Measurements from ENCODE around the gene GOLGA6L2.

DNA sequence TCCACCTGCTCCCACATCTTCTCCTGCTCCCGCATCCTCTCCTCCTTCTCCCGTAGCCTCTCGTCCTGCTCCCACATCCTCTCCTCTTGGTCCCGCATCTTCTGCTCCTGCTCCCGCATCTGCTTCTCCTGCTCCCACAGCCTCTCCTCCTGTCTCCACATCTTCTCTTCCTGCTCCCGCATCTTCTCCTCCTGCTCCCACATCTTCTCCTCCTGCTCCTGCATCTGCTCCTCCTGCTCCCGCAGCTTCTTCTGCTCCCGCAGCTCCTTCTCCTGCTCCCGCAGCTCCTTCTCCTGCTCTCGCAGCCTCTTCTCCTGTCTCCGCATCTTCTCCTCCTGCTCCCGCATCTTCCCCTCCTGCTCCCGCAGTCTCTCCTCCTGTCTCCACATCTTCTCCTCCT, 5.8 kb downstream of the GOLGA6L2 start:
- TF ChIP-seq, protein P1, sequence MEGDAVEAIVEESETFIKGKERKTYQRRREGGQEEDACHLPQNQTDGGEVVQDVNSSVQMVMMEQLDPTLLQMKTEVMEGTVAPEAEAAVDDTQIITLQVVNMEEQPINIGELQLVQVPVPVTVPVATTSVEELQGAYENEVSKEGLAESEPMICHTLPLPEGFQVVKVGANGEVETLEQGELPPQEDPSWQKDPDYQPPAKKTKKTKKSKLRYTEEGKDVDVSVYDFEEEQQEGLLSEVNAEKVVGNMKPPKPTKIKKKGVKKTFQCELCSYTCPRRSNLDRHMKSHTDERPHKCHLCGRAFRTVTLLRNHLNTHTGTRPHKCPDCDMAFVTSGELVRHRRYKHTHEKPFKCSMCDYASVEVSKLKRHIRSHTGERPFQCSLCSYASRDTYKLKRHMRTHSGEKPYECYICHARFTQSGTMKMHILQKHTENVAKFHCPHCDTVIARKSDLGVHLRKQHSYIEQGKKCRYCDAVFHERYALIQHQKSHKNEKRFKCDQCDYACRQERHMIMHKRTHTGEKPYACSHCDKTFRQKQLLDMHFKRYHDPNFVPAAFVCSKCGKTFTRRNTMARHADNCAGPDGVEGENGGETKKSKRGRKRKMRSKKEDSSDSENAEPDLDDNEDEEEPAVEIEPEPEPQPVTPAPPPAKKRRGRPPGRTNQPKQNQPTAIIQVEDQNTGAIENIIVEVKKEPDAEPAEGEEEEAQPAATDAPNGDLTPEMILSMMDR (IDR thresholded peaks at IDR 0.05): no peak
- no peak for TF ChIP-seq ZFX (IDR thresholded peaks at IDR 0.05; ENCODE audit: borderline replicate concordance)

Measured in 22Rv1 (cell line).